Esophagus muscularis mucosa (tissue), 4 donors: ENCODE results near the gene ZMYND10. TPM values are rescaled to one million over a fixed set of nuclear protein-coding genes. Genes with fewer than 3 reads are reported as not detected.

Source experiments
- DNase-seq: peaks from one replicate; pipeline ENCODE4 v3.0.0-alpha.2; 2017; ENCODE audit errors: extremely low spot score
- H3K27ac ChIP-seq, 4 donors: fragments of 200-600 bp; sonication (generic); replicated peaks in 1 of 4; 1 replicate in 3 of 4; 2 replicates in 1 of 4; pipeline ENCODE4 v1.5.1; 2016 to 2019; ENCODE audit warnings: mild to moderate bottlenecking in 1 of 4
- H3K27me3 ChIP-seq, 4 donors: fragments of 200-600 bp; sonication (generic); one replicate each; pipeline versions ENCODE4 v1.5.1 to v1.6.0; 2016 to 2019
- H3K36me3 ChIP-seq, 4 donors: fragments of 200-600 bp; sonication (generic); one replicate each; pipeline ENCODE4 v1.5.1; 2016 to 2019
- H3K4me1 ChIP-seq, 4 donors: fragments of 200-600 bp; sonication (generic); one replicate each; pipeline ENCODE4 v1.5.1; 2016 to 2019
- H3K4me3 ChIP-seq, 4 donors: fragments of 200-600 bp; sonication (generic); 1 replicate in 2 of 4; 2 replicates in 2 of 4; pipeline ENCODE4 v1.5.1; 2016 to 2019; ENCODE audit warnings: mild to moderate bottlenecking in 4 of 4, moderate library complexity in 1 of 4
- H3K9me3 ChIP-seq, 4 donors: fragments of 200-600 bp; sonication (generic); 1 replicate in 3 of 4; 2 replicates in 1 of 4; pipeline ENCODE4 v1.5.1; 2016 to 2019
- EP300 ChIP-seq: sonication (generic); formaldehyde crosslinking; IDR thresholded peaks from one replicate; pipeline ENCODE4 v1.6.1; 2017; ENCODE audit warnings: antibody characterized with exemption
- POLR2A ChIP-seq: fragments of 450-650 bp; IDR thresholded peaks from one replicate; pipeline ENCODE4 v1.6.1; 2017; ENCODE audit warnings: antibody characterized with exemption, moderate library complexity, mild to moderate bottlenecking, low read depth
- POLR2AphosphoS5 ChIP-seq, 2 donors: sonication (generic); formaldehyde crosslinking; IDR thresholded peaks; one replicate each; pipeline ENCODE4 v1.6.1; 2017; ENCODE audit warnings: antibody characterized with exemption in 2 of 2
- WGBS: methylation state at CpG from one replicate; pipeline ENCODE4 v1.1.5; 2018; 5-methylcytosine and 5-hydroxymethylcytosine counted together
- intact Hi-C: fragments of 100-400 bp; cut with DNase I; formaldehyde crosslinking; loops from one replicate; pipeline ENCODE4 v1.15.1; 2023
- total RNA-seq, 4 donors: library from RNA; depleted of rRNA; stranded (reverse); fragments of >200 nt; gene quantifications; one replicate each; pipeline versions ENCODE4 v1.1.0 to v1.2.1, GENCODE V29; 2016
- TF ChIP-seq, protein P1 (sequence below), 3 experiments: fragments of 200-600 bp in 2 of 3; fragments of 450-650 bp in 1 of 3; sonication (generic) in 2 of 3; IDR thresholded peaks; one replicate each; pipeline ENCODE4 v1.5.1; 2017 to 2019; ENCODE audit warnings: antibody characterized with exemption in 3 of 3, mild to moderate bottlenecking in 2 of 3, moderate library complexity in 1 of 3

Gene ZMYND10
- total RNA-seq, 4 donors from 2014 or later: 0.50 to 0.57 (median 0.52) TPM; not detected in 1

DNA sequence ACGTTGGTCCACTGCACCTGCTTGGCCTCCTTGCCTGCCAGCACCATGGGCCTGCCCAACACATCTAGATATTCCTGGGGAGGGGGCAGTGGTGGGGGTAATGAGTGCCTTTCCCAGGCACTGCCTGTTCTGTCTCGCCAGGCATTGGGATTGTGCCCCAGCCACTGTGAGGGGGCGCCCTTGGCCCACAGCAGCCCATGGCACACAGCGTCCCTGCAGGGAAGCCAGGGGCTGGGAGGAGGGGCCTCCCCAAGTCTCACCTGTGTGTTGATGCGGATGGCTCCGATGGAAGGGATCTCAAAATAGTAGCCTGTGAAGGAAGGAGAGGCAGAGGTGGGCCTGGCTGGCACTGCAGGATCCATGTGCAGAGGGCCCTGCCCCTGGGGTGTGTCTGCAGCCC lies 32.5 kb upstream of the ZMYND10 start:
- no peaks in the 10 kb centered on the region for H3K4me1 ChIP-seq
- no peak for DNase-seq
- H3K4me3 ChIP-seq: no peak overlapping the region
- H3K27me3 ChIP-seq: no peaks in the 10 kb centered on the region
- 80% methylated on average over 2 of the region's 6 CpGs for WGBS
- no peak overlapping the region for H3K27ac ChIP-seq
- H3K9me3 ChIP-seq: no peaks in the 10 kb centered on the region
- intact Hi-C loops: no loop called here
- TF ChIP-seq, protein P1, sequence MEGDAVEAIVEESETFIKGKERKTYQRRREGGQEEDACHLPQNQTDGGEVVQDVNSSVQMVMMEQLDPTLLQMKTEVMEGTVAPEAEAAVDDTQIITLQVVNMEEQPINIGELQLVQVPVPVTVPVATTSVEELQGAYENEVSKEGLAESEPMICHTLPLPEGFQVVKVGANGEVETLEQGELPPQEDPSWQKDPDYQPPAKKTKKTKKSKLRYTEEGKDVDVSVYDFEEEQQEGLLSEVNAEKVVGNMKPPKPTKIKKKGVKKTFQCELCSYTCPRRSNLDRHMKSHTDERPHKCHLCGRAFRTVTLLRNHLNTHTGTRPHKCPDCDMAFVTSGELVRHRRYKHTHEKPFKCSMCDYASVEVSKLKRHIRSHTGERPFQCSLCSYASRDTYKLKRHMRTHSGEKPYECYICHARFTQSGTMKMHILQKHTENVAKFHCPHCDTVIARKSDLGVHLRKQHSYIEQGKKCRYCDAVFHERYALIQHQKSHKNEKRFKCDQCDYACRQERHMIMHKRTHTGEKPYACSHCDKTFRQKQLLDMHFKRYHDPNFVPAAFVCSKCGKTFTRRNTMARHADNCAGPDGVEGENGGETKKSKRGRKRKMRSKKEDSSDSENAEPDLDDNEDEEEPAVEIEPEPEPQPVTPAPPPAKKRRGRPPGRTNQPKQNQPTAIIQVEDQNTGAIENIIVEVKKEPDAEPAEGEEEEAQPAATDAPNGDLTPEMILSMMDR (IDR thresholded peaks at IDR 0.05): no peak
- TF ChIP-seq EP300 (no peak), POLR2AphosphoS5 (IDR thresholded peaks at IDR 0.05) (no peak), POLR2A (no peak)
- no peaks in the 10 kb centered on the region for H3K36me3 ChIP-seq

DNA sequence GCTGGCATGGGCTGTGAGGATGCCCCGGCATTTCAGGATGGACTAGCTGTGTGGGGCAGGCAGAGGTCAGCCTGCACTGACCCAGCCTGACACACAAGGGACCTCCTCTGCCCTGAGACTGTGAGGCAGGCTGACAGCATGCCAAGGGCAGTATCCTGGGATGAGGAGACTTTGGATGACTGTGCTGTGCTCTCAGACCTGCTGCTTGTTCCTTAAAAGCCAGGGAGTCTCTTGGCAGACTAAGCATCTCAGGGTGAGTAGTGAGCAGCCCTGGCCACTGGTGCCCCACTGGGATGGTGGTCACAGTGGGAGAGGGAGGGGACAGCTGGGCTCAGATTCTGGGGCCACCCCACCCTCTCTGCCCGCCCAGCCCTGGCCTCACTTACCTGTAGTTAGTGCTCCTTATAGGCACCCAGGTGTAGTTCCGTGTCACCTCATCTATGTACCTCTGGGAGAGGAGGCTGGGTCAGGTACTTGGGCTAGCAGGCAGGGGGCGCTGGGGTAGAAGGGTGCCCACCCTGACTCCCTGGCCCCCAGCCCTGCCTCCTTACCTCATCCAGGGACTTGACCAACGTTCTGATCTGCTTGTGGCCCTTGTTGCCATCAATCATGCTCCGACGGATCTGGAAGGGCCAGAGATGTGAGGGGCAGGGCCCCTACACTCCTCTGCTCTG lies 29.9 kb upstream of the ZMYND10 start:
- Histone ChIP-seq H3K4me1 (no peaks in the 10 kb centered on the region), H3K4me3 (no peak overlapping the region), H3K9me3 (no peaks in the 10 kb centered on the region), H3K27ac (no peak overlapping the region), H3K27me3 (no peaks in the 10 kb centered on the region), H3K36me3 (no peaks in the 10 kb centered on the region)
- intact Hi-C loops: no loop called here
- DNase-seq: no peak
- TF ChIP-seq, protein P1 (IDR thresholded peaks at IDR 0.05): no peak
- no peak for TF ChIP-seq POLR2A
- TF ChIP-seq EP300: no peak
- no peak for TF ChIP-seq POLR2AphosphoS5 (IDR thresholded peaks at IDR 0.05)
- 66% methylated on average over 4 of the region's 7 CpGs for WGBS

DNA sequence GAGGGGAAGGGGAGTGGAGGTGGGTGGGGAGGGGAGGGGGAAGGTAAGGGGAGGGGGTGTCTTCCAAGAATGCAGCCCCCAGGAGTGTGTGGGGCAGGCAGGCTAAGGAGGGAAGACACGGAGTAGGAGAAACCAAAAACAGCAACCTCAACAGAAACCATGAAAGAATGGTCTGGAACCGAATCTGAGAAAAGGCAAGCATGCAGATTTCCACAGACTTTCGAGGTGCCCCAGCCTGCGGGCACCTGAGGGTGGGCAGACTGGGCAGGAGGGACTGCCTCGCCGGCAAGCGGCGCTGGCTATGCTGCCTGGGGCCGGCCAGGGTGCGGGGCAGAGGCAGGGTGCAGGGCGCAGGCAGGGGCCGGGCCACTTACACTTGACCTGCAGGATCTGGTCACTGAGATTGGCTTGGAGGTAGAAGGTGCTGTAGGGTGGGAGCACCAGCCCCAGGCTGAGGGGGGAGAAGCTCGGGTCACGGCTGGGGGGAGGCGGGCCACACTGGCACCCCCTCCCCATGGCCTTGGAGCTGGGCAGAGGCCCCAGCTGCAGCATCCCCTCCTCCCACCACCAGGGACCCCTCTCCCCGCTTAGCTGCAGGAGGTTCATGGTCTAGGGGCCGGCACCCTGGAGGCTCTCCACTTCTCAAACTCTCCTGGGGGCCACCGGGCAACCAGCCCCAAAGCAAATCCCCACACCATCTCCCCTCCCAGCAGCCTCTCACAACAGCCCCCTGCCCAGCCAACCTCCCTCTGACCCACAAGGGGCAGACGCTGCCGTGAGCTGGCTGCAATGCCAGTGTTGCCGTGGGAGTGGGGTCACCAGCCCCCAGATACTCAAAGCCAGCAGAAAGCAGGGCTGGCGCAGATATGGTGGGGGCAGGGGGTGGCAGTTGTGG lies 29.1 kb upstream of the ZMYND10 start:
- no peak overlapping the region for H3K27ac ChIP-seq
- no peak for DNase-seq
- intact Hi-C loops: no loop called here
- no peaks in the 10 kb centered on the region for H3K9me3 ChIP-seq
- H3K4me1 ChIP-seq: no peaks in the 10 kb centered on the region
- no peak for TF ChIP-seq POLR2AphosphoS5 (IDR thresholded peaks at IDR 0.05)
- TF ChIP-seq, protein P1 (IDR thresholded peaks at IDR 0.05): no peak
- no peak for TF ChIP-seq EP300
- TF ChIP-seq POLR2A: no peak
- no peaks in the 10 kb centered on the region for H3K27me3 ChIP-seq
- H3K36me3 ChIP-seq: no peaks in the 10 kb centered on the region
- 83% methylated on average over 20 of the region's 22 CpGs for WGBS
- no peak overlapping the region for H3K4me3 ChIP-seq

DNA sequence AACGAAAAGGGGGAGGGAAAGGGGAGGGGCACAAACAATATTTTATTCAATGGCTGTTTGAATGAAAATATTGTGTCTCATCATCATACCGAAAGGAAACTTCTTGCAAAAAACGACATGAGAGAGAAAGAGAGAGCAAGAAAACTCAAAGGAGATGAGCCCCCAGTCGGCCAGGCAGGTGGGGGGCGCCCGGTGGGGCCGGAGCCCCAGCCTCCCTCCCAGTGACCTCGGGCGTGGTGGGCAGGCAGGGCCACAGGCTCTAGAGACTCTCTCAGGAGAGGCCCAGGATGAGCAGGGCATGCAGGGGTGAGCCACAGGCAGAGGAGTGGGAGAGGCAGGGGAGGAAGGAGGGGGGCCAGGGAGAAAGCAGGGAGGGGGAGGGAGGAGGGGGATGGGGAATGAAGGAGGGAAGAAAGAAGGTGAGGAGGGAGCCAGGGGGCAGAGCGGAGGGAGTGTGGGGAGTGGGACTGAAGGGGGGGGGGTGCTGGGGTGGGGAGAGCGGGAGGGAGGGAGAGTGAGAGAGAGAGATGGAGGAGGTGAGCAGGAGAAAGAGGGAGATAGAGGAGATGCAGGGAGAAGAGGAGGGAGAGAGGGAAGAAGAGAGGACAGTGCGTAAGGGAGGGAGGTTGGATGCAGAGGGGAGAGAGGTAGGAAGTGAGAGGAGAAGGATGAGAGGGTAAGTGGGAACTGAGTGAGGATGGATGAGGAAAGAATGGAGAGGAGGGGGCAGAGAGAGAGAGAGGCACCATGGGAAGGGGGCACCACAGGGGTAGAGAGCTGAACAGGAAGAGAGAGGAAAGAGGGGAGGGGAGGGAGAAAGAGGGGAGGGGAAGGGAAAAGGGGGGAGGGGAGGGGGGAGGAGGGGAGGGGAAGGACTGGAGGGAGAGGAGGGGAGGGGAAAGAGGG lies 27.9 kb upstream of the ZMYND10 start:
- H3K4me1 ChIP-seq: no peaks in the 10 kb centered on the region
- no peak overlapping the region for H3K27ac ChIP-seq
- no peaks in the 10 kb centered on the region for H3K36me3 ChIP-seq
- no peak for DNase-seq
- TF ChIP-seq POLR2AphosphoS5 (IDR thresholded peaks at IDR 0.05) (no peak), POLR2A (no peak), EP300 (no peak)
- TF ChIP-seq, protein P1 (IDR thresholded peaks at IDR 0.05): no peak
- no peaks in the 10 kb centered on the region for H3K27me3 ChIP-seq
- H3K9me3 ChIP-seq: no peaks in the 10 kb centered on the region
- 53% methylated on average over 12 of the region's 12 CpGs for WGBS
- intact Hi-C loops: no loop called here
- H3K4me3 ChIP-seq: no peak overlapping the region
